AG04450 (cell line): ENCODE results near the gene FAM120AOS. TPM values are rescaled to one million over a fixed set of nuclear protein-coding genes. Genes with fewer than 3 reads are reported as not detected.

Experiments
- CTCF ChIA-PET: fragments of 300-600, 350-600 bp; formaldehyde crosslinking; extraction: SDS; loops from one replicate; lab custom pipeline; 2022; ENCODE audit warnings: antibody characterized with exemption, inconsistent platforms; lab: Charles Lee
- POLR2A ChIA-PET: fragments of 350-600 bp; formaldehyde crosslinking; extraction: SDS; loops from one replicate; lab custom pipeline; 2021; ENCODE audit warnings: antibody characterized with exemption, inconsistent platforms; lab: Yijun Ruan, JAX
- DNase-seq: peaks from one replicate; pipeline ENCODE4 v3.0.0-alpha.2; 2011; ENCODE audit warnings: low read depth, low spot score
- H3K27ac ChIP-seq: one replicate; pipeline ENCODE4 v1.5.1; 2012; ENCODE audit warnings: low read depth, low read length, control low read depth
- H3K27me3 ChIP-seq: one replicate; pipeline ENCODE4 v1.6.0; 2012; ENCODE audit warnings: low read length; ENCODE audit not compliant: control insufficient read depth, insufficient read depth
- H3K4me3 ChIP-seq: 2 replicates; pipeline ENCODE4 v1.5.1; 2011; ENCODE audit warnings: mild to moderate bottlenecking, low read depth, low read length, control low read depth
- H3K9me3 ChIP-seq: 2 replicates; pipeline ENCODE4 v1.5.1; 2012; ENCODE audit warnings: low read length; ENCODE audit not compliant: control insufficient read depth, insufficient read depth
- polyA plus RNA-seq: library from polyadenylated mRNA; depleted of rRNA; stranded (reverse); fragments of >200 nt; gene quantifications from 2 replicates; pipeline ENCODE4 v1.2.3, GENCODE V29; 2011
- TF ChIP-seq, protein P1 (sequence below): IDR thresholded peaks from 2 replicates; pipeline ENCODE4 v1.5.1; 2011; ENCODE audit warnings: low read depth, low read length, control low read depth, inconsistent platforms

Gene FAM120AOS
- polyA plus RNA-seq, 1 experiment = 42.9 TPM

DNA sequence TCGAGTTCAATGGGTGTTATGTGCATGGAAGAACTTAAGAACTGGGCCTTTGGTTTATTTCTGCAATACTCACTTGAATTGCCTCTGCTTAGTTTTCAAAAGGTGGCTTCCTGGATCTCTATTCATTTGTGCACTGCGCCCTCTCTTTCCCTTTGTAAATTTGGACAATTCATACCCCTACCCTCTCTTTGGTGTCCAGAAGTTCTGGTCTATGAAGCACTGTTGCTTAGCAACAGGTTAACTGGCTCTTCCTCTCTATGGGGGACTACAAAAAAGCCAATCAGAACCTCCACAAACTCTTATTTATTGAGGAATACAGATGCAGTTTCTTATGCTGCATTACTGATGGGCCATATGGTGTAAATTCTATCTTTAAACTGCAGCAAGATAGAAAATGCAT, 15.4 kb downstream of the FAM120AOS start:
- no peaks in the 10 kb centered on the region for H3K27me3 ChIP-seq
- no peaks in the 10 kb centered on the region for H3K9me3 ChIP-seq
- no peak for DNase-seq
- ChIA-PET CTCF (no interaction called here), POLR2A (no interaction called here)
- TF ChIP-seq, protein P1, sequence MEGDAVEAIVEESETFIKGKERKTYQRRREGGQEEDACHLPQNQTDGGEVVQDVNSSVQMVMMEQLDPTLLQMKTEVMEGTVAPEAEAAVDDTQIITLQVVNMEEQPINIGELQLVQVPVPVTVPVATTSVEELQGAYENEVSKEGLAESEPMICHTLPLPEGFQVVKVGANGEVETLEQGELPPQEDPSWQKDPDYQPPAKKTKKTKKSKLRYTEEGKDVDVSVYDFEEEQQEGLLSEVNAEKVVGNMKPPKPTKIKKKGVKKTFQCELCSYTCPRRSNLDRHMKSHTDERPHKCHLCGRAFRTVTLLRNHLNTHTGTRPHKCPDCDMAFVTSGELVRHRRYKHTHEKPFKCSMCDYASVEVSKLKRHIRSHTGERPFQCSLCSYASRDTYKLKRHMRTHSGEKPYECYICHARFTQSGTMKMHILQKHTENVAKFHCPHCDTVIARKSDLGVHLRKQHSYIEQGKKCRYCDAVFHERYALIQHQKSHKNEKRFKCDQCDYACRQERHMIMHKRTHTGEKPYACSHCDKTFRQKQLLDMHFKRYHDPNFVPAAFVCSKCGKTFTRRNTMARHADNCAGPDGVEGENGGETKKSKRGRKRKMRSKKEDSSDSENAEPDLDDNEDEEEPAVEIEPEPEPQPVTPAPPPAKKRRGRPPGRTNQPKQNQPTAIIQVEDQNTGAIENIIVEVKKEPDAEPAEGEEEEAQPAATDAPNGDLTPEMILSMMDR = no peak
- H3K4me3 ChIP-seq = no peak overlapping the region
- no peak overlapping the region for H3K27ac ChIP-seq

DNA sequence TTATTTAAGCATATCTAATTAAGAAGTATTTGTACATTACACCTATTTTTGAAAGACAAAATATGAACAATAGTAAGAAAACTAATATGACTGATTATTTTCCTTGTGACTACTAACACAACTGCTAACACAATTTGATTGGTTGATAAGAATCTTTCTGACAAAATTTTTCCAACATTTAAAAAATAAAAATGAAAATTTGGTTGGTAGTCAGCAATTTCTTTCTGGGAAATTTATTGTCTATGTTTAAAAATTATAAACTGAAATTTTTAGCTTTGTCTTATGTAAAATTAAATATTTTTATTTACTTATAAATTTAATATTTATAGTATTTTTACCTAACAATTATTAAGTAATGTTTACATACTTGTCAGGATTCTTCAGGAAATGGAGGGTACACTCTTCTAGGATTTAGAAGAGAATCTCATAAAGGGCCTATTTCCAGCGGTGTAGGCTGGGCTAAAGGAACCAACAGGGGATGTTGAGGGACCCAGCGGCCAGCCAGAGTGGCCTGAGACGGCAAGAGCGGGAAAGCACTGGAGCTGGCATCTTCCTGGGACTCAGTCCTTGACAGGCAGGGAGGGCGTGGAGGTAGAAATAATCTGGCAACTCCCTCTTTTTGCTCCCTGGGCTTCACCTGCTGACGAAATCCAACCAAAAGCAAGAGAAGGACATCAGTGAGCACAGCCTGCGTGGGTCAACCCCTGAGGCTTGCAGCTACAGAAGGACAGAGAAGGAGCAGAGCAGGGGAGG, 16.6 kb downstream of the FAM120AOS start:
- Histone ChIP-seq H3K4me3 (no peak overlapping the region), H3K9me3 (no peaks in the 10 kb centered on the region), H3K27ac (no peak overlapping the region), H3K27me3 (no peaks in the 10 kb centered on the region)
- no peak for DNase-seq
- TF ChIP-seq, protein P1 = no peak
- POLR2A ChIA-PET = no interaction called here
- CTCF ChIA-PET = interaction anchor here (0.6 to 1.6 kb wide), 3 partner anchors 18 to 338 kb away, joined by 3 to 9 read pairs (median 6); no protein-coding TSS in a partner anchor

DNA sequence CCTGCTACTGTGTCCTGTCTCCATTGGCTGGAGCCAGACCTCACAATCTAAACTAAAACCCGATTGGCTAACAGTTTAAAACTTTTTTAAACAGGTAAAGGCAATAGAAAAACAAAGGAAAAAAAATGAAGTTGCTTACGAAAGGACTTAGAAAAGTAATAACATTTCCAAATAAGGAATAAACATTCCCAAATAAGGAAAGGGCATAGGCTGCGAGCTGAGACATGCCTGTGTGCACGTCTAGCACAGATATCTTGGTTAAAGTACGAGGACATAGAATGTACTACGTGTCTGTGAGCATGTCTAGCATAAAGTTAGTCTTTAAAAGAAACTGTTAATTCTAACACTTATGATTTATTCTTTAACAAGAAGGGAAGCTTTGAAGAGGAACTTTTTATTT, 17.2 kb downstream of the FAM120AOS start:
- Histone ChIP-seq H3K27ac (no peak overlapping the region), H3K9me3 (no peaks in the 10 kb centered on the region), H3K27me3 (no peaks in the 10 kb centered on the region), H3K4me3 (no peak overlapping the region)
- ChIA-PET CTCF (interaction anchor here (0.6 to 1.6 kb wide), 2 partner anchors 130 to 337 kb away, joined by 3 to 6 read pairs; no protein-coding TSS in a partner anchor), POLR2A (no interaction called here)
- DNase-seq = no peak
- TF ChIP-seq, protein P1 = no peak

DNA sequence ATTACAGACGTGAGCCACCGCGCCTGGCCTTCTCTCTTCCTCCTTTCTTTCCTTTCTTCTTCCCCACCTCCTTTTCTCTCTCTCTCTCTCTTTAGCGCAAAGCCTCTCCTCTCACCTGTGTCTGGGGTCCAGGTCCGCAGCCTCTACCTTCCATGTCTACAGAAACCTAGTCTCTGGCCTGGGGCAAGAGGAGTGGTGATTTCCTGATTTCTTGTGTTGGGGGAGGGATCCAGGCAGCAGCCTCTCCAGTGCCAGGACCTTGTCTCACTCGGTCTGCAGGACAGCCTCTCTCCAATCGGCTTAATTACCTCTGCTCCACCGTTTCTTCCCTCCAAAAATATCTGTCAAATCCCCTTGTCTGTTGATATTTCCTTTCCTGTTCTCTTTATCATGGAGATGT, 18.0 kb downstream of the FAM120AOS start:
- ChIA-PET POLR2A (no interaction called here), CTCF (no interaction called here)
- H3K27ac ChIP-seq = no peak overlapping the region
- no peaks in the 10 kb centered on the region for H3K9me3 ChIP-seq
- TF ChIP-seq, protein P1 = no peak
- H3K4me3 ChIP-seq = no peak overlapping the region
- no peaks in the 10 kb centered on the region for H3K27me3 ChIP-seq
- no peak for DNase-seq

DNA sequence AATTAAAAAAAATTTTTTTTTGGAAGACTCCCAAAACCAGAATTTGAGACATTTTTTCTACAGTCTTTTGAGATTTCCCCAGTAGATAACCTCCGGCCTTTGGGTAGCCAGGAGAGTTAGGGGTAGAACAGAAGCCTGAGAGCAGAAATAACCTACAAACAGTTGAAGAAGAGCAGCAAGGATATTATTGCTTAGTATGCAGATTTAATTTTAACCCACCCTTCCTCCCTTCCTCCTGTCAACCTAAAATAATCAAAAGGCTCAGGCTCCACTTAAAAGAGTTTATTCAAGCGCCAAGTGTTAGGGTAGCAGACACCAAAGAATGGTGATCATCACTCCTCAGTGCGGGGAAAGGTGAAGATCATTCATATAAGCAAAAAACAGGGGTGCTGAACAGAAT, 19.3 kb downstream of the FAM120AOS start:
- CTCF ChIA-PET = no interaction called here
- TF ChIP-seq, protein P1 = no peak
- Histone ChIP-seq H3K27ac (no peak overlapping the region), H3K4me3 (no peak overlapping the region), H3K9me3 (no peaks in the 10 kb centered on the region), H3K27me3 (no peaks in the 10 kb centered on the region)
- POLR2A ChIA-PET = interaction anchor here (0.7 kb wide), 1 partner anchor 31 kb away, joined by 4 read pairs; no protein-coding TSS in a partner anchor
- DNase-seq = no peak
